ENCODE results near the gene OR5B12.
"Not testable (repeated sequence)": the region's sequence is repeated elsewhere in the genome, so short reads cannot be mapped to it uniquely, and the experiment has no call there.

Gene OR5B12

DNA sequence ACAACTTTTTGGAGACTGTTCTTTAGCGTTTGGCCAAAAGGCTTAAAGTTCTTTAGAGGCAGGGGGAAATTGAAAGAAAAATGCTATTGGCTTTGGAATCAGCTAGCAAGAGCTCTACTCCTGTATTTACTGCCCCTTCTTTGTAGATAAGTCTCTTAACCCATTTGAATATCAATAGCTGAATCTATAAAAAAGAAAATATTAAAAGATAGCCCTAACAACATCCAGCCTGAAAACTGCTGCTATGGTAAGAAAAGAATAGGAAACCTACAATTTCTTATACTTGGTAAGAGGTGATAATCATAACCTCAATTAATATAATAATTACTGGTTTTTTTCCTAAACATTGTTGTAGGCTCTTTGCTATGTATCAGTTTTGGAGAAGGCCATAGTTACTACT lies at the start of gene OR5B12:
TSS of gene OR5B12 (minus strand) at position 101 of the 400 bp plus-strand sequence. CDS start 2,085 bp downstream, outside the sequence.
- DNase-seq: no peak
- in situ Hi-C loops (cut with HindIII; ENCODE audit: low pct_ligation_motif_present, low pct_unique_long_range_greater_than_20kb, low sequenced_read_pairs): no loop called here

DNA sequence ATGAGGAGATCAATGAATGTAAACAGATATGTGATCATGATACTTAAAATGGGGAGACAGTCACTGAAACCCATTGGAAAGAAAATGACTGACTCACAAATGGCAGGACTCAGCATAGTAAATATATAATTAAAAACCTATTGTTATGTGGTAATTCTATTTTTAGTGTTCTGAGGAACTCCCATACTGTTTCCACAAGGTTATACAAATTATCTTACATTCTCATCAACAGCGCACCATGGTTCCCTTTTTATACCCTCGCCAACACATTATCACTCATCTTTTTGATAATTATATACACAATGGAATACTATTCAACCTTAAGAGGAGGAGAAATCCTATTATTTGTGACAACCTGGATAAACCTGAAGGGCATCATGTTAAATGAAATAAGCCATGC lies 48.8 kb upstream of the OR5B12 start:
- no peak for DNase-seq
- in situ Hi-C loops (cut with HindIII; ENCODE audit: low pct_ligation_motif_present, low pct_unique_long_range_greater_than_20kb, low sequenced_read_pairs): no loop called here

DNA sequence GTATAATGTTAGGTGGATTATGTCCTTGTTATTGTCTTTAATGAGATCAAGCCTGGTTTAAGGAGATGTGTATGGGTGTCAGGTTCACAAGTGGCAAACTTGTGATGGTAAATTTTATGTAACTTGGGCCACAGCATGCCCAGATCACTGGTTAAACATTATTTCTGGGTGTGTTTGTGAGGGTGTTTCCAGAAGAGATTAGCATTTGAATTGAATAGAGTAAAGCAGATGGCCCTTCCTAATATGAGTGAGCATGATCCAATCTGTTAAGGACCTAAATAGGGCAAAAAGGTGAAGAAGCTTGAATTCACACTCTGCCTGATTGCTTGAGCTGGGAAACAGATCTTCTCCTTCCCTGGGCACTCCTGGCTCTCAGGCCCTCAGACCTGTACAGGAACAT lies 45.1 kb upstream of the OR5B12 start:
- no peak for DNase-seq
- in situ Hi-C loops (cut with HindIII; ENCODE audit: low pct_ligation_motif_present, low pct_unique_long_range_greater_than_20kb, low sequenced_read_pairs): no loop called here

DNA sequence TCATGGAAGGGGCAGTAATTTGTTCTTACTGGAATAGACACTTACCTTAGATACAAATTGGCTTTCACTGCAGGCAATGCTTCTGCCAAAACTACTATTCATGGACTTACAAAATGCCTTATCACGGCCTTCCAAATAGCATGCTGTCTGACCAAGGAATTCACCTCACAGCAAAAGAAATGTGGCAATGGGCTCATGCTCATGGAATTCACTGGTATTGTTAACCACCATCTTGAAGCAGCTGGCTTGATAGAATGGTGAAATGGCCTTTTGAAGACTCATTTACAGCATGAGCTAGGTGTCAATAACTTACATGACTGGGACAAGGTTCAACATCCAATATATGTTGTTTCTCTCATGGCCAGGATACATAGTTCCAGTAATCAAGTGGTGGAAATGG lies 43.9 kb upstream of the OR5B12 start:
- in situ Hi-C loops (cut with HindIII; ENCODE audit: low pct_ligation_motif_present, low pct_unique_long_range_greater_than_20kb, low sequenced_read_pairs): no loop called here
- DNase-seq: no peak

DNA sequence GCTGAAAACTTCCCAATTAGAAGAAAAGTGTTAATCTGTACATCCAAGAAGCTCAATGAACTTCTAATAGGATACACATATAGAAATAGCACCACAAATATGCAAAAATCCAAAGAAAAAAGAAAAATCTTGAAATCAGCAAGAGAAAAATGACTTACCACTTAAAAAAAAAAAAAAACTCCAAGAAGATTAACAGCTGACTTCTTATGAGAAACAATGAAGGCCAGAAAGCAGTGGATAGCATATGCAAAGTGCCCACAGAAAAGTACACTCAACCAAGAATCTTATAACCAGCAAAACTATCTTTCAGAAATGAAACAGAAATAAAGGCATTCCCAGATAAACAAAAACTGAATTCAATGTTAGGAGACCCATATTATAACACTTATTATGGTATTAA lies 29.9 kb upstream of the OR5B12 start:
- no peak for DNase-seq
- in situ Hi-C loops (cut with HindIII; ENCODE audit: low pct_ligation_motif_present, low pct_unique_long_range_greater_than_20kb, low sequenced_read_pairs): no loop called here

DNA sequence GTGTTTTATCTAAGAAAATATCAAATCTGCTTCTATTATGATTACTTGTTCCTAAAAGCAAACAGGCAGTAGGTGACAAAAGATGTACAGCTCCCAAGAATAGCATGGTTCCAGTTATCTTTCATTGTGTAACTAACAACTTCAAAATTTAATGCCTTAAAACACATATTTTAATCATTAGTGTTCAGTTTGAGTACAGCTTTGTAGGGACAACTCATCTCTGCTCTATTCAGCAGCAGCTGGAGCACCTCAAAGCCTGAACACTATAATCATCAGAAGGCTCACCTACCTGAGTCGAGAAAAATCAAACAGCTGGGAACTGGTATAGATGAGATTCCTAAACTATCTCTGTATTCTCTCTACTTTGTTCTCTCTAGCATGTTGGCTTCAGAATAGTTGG lies 24.3 kb upstream of the OR5B12 start:
- in situ Hi-C loops (cut with HindIII; ENCODE audit: low pct_ligation_motif_present, low pct_unique_long_range_greater_than_20kb, low sequenced_read_pairs): no loop called here
- no peak for DNase-seq

DNA sequence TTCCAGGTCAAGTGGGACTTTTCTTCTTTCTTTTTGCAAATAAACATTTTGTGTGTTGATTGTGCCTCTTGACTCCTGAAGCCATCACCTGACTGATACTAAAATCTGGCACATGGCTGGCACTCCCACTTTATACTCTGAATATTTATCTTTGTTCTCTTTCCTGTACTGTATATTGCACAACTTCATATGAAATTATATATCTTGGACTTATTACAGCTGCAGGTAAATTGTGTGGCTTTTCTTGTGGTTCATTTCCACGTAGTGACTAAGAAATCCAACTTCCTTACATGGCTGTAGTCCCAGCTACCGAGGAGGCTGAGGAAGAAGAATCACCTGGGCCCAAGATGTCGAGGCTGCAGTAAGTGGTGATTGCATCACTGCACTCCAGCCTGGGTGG lies 23.7 kb upstream of the OR5B12 start:
- no peak for DNase-seq
- in situ Hi-C loops (cut with HindIII; ENCODE audit: low pct_ligation_motif_present, low pct_unique_long_range_greater_than_20kb, low sequenced_read_pairs): no loop called here

DNA sequence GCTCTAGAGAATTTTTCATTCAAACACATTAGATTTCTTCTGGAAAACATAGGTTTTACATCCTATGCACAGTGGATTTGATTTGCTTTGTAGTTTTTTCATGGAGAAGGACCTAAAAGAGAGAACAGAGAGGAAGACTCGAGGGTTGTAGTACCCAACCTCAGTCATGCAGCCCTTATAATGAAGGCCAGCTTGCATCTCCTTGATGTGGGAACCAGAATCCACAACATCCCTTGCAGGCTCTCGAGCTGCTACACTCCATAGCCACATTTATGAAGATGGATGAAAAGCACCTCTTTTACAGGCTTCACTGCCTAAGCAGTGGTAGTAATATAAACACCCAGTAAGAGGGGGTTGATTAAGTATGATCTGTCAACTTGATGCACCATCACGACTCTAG lies 9.5 kb upstream of the OR5B12 start:
- in situ Hi-C loops (cut with HindIII; ENCODE audit: low pct_ligation_motif_present, low pct_unique_long_range_greater_than_20kb, low sequenced_read_pairs): no loop called here
- DNase-seq: no peak

DNA sequence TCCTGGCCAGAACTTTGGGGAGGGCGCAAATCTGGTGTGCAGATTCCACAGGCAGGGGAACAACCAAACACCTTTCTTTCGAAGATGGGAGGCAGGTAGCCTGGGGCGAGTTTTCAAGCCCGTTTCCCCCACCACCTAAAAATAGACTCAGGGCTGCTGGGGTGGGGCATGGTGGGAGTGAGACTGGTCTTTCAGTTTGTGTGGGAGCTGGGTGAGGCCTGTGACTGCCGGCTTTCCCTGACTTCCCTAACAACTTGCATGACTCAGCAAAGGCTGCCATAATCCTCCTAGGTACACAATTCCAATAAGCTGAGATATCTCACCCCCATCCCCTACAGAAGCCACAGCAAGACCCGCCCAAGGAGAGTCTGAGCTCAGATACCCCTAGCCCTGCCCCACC lies 4.3 kb upstream of the OR5B12 start:
- in situ Hi-C loops (cut with HindIII; ENCODE audit: low pct_ligation_motif_present, low pct_unique_long_range_greater_than_20kb, low sequenced_read_pairs): no loop called here
- no peak for DNase-seq

DNA sequence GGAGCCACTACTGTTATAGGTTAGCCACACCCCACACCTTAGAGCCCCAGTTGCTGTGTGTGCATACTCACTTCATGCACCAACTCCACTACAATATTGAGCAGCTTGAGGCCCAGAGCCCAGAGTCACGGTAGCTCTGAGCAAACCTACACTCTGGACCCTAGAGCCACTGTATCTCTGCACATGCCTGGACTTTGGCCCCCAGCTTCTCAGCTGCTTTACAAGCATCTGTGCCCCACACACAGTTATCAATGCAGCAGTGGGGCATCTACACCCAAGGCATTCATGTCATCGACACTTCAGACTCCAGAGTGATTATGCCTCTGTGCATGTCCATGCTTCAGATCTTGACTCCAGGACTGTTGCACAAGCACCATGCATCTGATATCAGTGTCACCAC lies 2.3 kb upstream of the OR5B12 start:
- no peak for DNase-seq
- in situ Hi-C loops (cut with HindIII; ENCODE audit: low pct_ligation_motif_present, low pct_unique_long_range_greater_than_20kb, low sequenced_read_pairs): no loop called here

DNA sequence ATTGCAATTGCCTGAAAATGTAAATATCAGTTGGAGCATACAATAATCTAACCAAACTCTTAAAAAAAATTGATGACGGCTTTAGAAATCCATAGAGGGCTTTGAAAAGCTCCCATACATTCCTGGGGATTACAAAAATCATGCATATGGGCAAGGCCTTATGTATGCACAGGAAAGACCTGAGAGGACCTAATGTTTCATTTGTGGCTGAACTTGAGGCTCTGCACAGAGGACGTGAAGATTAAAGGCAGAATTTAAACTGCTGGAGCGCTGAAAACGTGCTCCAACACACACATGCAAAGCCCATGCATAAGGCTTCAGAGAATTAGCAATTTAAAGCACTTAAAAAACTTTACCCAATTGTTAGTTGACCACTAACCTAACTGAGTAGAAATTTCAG lies 3.5 kb downstream of the OR5B12 start:
- no peak for DNase-seq

DNA sequence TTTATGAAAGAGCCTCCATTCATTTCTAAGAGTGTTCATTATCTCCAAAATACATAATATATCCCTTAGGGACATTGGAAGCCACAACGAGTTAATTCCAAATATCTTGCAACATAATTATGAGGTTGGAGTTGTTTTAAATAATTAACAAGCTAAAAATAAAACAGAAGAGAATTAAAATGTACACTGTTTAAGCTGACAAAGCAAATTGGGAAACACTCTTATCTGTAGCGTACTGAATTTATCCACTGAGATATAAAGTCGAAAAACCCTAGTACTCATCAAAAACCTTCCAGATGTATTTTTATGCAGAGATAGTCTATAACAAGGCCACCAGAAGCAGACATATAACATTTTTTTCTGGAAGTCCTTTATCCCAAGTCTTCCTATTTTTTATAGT lies 7.8 kb downstream of the OR5B12 start:
- in situ Hi-C loops (cut with HindIII; ENCODE audit: low pct_ligation_motif_present, low pct_unique_long_range_greater_than_20kb, low sequenced_read_pairs): no loop called here

More for the DNA sequence above, 3.5 kb downstream of the OR5B12 start:
- in situ Hi-C loops (cut with HindIII; ENCODE audit: low pct_ligation_motif_present, low pct_unique_long_range_greater_than_20kb, low sequenced_read_pairs): no loop called here

DNA sequence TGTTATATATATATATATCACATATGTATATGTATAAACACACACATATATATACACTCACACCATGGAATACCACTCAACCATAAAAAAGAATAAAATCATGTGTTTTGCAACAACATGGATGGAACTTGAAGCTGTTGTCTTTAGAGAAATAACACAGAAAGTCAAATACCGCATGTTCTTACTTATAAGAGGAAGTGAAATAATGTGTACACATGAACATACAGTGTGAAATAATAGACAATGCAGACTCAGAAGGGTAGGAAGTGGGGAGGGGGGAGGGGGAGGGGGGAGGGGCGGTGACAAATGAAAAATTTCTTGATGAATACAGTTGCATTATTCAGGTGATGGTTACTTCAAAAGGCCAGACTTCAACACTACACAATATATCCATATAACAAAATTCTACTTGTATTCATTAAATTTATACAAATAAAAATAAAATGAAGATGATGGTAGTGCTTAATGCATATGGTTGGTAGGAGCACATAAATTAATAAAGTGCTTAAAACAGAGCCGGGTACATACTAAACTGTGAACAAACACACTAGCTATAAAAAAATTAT lies 8.3 kb downstream of the OR5B12 start:
- in situ Hi-C loops (cut with HindIII; ENCODE audit: low pct_ligation_motif_present, low pct_unique_long_range_greater_than_20kb, low sequenced_read_pairs): no loop called here
- DNase-seq: no peak

More for the DNA sequence above, 7.8 kb downstream of the OR5B12 start:
- DNase-seq: no peak

DNA sequence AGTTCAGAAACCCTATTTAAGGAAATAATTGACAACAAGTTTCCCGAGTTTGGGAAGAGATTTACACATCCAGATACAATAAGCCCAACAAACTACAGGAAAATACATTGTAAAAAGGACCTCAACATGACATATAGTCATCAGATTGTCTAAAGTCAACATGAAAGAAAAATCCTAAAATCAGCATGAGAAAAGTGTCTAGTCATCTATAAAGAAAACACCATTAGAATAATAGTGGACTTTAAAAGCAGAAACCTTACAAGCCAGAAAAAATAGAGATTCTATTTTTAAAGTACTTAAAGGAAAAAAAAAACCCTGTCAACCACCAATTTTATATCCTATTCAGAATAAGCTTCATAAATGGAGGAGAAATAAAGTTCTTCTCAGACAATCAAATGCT lies 12.8 kb downstream of the OR5B12 start:
- in situ Hi-C loops (cut with HindIII; ENCODE audit: low pct_ligation_motif_present, low pct_unique_long_range_greater_than_20kb, low sequenced_read_pairs): no loop called here
- no peak for DNase-seq

DNA sequence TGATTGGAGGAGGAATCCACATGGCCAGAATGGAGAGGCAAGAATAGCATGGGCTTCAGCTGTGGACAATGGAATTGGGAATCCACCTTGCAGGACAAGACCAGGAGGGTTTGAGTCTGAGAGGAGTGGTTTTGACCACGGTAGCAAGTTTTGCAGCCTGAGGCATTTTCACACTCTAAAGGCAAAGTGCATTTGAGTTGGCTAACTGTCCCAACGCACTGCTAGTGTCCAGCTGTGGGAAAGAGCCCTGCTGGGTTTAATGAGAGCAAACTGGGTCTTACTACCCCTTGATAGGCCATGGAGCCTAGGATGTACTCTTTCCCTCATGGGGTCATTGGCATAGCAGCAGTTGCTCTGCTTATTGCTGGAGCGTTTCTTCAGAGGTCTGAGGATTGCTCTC lies 14.0 kb downstream of the OR5B12 start, which contains the start of gene OR5B2:
TSS of gene OR5B2 (minus strand) at position 101 of the 400 bp plus-strand sequence. CDS start 4,860 bp downstream, outside the sequence.
- DNase-seq: no peak
- in situ Hi-C loops (cut with HindIII; ENCODE audit: low pct_ligation_motif_present, low pct_unique_long_range_greater_than_20kb, low sequenced_read_pairs): no loop called here

DNA sequence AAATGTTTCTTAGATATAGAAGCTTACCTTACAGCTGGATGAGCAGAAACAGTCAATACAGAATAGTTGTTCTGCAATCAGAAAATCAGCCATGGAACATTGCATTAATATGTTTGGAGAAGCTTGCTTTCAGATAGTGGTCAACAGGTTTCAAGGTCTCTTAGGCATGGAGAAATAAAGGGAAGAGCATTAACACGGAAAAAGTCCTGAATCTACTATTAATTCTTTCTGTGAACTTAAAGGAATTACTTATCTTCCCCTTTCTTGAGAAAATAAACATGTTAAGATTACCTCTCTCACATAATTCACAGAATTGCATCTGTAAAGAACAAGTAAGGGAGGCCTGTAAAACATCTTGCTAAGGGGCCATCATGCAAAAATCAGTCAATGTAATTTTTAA lies 35.3 kb downstream of the OR5B12 start, which contains the start of gene OR5B3:
TSS of gene OR5B3 (minus strand) at position 101 of the 400 bp plus-strand sequence. CDS start 3,465 bp downstream, outside the sequence.
- in situ Hi-C loops (cut with HindIII; ENCODE audit: low pct_ligation_motif_present, low pct_unique_long_range_greater_than_20kb, low sequenced_read_pairs): no loop called here
- DNase-seq: no peak

DNA sequence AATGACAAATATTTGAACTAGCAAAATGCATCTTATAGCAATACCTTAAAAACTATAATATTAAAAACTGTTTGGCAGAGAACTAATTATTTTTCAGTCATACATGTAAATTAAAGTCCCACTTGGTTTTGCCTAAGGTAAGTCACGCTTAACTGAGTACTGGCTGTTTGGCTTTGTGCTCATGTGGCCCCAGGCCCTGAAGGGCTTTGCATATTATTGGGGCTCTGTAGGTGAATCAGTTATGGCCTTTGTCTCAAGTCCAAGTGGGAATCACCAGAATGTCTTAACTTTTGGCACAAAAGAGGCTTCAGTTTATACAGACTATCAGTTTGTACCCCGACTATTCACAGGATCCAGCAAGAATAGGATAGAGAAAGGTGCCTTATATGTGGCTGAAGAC lies 42.4 kb downstream of the OR5B12 start:
- in situ Hi-C loops (cut with HindIII; ENCODE audit: low pct_ligation_motif_present, low pct_unique_long_range_greater_than_20kb, low sequenced_read_pairs); DNase-seq: not testable (repeated sequence)

DNA sequence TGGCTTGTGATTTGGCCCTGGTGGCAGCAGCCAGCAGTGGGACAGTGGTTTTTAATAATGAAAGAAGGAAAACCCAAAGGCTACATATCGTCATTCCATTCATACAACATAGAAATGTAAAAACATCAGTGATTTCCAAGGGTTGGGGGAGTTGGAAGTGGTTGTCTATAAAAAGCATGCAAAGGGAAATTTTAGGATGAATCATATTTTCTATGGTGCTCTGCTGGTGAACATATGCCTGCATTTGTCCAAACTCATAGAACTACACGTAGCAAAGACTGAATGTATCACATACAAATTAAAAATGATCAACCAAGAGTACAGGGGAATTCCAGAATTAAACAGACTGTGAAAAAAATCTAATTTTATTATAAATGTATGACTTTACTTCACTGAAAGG lies 46.5 kb downstream of the OR5B12 start:
- no peak for DNase-seq
- in situ Hi-C loops (cut with HindIII; ENCODE audit: low pct_ligation_motif_present, low pct_unique_long_range_greater_than_20kb, low sequenced_read_pairs): no loop called here

DNA sequence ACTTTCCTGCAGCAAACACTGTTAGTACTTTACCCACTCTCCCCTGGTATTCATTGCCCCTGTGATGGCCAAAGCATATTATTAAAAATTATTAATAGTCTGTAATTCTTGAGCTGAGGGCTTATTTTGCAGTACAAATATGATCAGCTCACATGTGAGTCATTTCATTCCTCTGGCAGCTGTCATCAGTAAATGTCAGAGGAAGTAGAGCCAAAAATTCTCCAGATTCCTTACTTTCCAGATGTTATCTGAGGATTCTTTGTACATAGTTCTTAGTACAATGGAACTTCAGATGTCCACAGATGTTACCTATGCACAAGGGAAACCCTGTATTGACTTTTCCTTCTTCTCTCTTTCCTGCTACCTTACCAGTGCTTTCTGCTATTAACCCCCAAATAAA lies 47.8 kb downstream of the OR5B12 start:
- DNase-seq: no peak
- in situ Hi-C loops (cut with HindIII; ENCODE audit: low pct_ligation_motif_present, low pct_unique_long_range_greater_than_20kb, low sequenced_read_pairs): no loop called here

DNA sequence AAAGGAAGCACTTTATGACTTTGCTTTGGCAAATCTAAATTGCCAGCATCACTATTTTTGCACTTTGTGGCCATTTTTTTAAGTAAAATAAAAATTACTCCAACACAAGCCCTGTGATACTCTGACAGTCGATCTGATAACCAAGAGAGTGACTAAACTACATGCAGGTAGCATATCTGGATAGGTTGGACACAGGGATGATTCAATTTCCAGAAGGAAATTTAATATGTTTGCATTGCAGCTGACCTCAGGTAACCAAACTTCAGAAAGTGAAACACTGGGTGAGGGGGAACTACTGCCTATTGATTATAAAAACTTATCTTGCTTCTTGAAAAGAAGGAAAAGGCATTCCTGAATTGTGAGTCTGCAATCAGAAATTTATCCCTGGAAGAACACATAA lies 49.3 kb downstream of the OR5B12 start:
- in situ Hi-C loops (cut with HindIII; ENCODE audit: low pct_ligation_motif_present, low pct_unique_long_range_greater_than_20kb, low sequenced_read_pairs): no loop called here

DNA sequence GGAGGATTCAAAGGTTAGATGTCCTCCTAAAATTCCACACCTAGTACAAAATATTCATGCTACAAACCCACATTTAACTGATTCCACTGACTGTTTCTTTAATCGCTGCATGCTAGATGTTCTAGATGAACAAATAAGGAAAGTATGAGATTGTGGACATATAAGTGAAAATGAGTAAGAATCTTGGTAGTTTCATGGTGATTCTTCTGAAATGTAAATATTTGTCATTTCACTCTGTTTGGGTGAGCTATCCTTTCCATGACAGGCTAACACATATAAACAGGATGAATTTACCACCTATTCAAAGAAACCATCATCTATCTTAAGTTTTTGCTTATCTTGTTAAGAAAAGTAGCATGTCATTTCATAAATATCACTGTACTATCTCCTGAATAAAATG lies 50.2 kb downstream of the OR5B12 start:
- in situ Hi-C loops (cut with HindIII; ENCODE audit: low pct_ligation_motif_present, low pct_unique_long_range_greater_than_20kb, low sequenced_read_pairs): no loop called here

More for the DNA sequence above, 49.3 kb downstream of the OR5B12 start:
- no peak for DNase-seq

More for the DNA sequence above, 50.2 kb downstream of the OR5B12 start:
- no peak for DNase-seq

Data from ACHN (cell line).